ENCODE data around the gene PCDHGB5.

DNA sequence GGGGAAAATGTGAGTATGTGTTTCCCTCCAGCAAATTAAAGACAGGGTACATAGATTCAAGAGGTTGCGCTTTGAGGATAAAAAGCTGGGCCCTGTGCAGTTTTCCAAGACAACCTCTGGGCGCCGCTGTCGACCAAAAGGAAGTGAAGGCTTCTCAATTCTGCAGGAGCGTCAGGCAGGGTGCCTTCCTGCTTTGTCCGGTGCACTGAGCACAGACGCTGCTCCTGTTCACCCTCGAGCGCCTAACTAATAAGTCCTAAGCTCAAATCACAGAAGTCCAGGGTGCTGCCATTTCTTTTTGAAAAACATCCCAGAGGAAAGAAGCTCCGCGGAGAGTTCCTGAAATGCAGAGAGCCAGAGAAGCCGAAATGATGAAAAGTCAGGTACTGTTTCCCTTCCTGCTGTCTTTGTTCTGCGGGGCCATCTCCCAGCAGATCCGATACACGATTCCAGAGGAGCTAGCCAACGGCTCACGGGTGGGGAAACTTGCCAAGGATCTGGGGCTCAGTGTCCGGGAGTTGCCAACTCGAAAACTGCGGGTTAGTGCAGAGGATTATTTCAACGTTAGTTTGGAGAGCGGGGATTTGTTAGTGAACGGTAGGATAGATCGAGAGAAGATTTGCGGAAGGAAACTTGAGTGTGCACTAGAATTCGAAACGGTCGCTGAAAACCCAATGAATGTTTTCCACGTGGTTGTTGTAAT is 47.7 kb upstream of the PCDHGB5 start, which contains the start of gene PCDHGB1:
- no peak for TF ChIP-seq CTCF (IDR thresholded peaks at IDR 0.05)
- no peak for TF ChIP-seq POLR2A (IDR thresholded peaks at IDR 0.05)
- TF ChIP-seq POLR2AphosphoS5 (IDR thresholded peaks at IDR 0.05; ENCODE audit: insufficient read depth in 1 of 2, low read depth in 1 of 2), result no peak
